ENCODE measurements around the gene STARD13.

GRCh38 chr13:33150126-33150525 lies 135.4 kb downstream of the STARD13 start:
- TF ChIP-seq CTCF (IDR thresholded peaks at IDR 0.05; ENCODE audit: insufficient read depth, low read length) (no peak), POLR2AphosphoS5 (IDR thresholded peaks at IDR 0.05; ENCODE audit: low read depth) (no peak)
